NCI-H2171 (cell line): Measurements from ENCODE around the gene SUDS3.
"Not testable (repeated sequence)": the region's sequence is repeated elsewhere in the genome, so short reads cannot be mapped to it uniquely, and the experiment has no call there.

Source experiments
- DNase-seq: peaks from one replicate; lab custom pipeline; 2025; lab: John Stamatoyannopoulos, UW

The SUDS3 gene

GRCh38 chr12:118397708-118398440 is 21.5 kb downstream of the SUDS3 start:
- no peak for DNase-seq

GRCh38 chr12:118398524-118398923 is 22.2 kb downstream of the SUDS3 start:
- DNase-seq, result no peak

GRCh38 chr12:118398940-118399339 is 22.6 kb downstream of the SUDS3 start:
- no peak for DNase-seq

- DNase-seq, result no peak
Measured at GRCh38 chr12:118402251-118402650, 25.9 kb downstream of the SUDS3 start.

GRCh38 chr12:118404876-118405521 is 28.6 kb downstream of the SUDS3 start:
- peak; percentile 31 for DNase-seq

- not testable (repeated sequence) for DNase-seq
Measured at GRCh38 chr12:118408241-118408640, 31.9 kb downstream of the SUDS3 start.

- no peak for DNase-seq
Measured at GRCh38 chr12:118409834-118410233, 33.5 kb downstream of the SUDS3 start.

- DNase-seq, result no peak
Measured at GRCh38 chr12:118417942-118418341, 41.6 kb downstream of the SUDS3 start.

GRCh38 chr12:118418385-118419057 is 42.2 kb downstream of the SUDS3 start:
- no peak for DNase-seq

GRCh38 chr12:118420673-118421072 is 44.3 kb downstream of the SUDS3 start:
- no peak for DNase-seq

- no peak for DNase-seq
Measured at GRCh38 chr12:118424884-118425283, 48.5 kb downstream of the SUDS3 start.

GRCh38 chr12:118425364-118425763 is 49.0 kb downstream of the SUDS3 start:
- no peak for DNase-seq

- no peak for DNase-seq
Measured at GRCh38 chr12:118427819-118428218, 51.5 kb downstream of the SUDS3 start.

GRCh38 chr12:118428643-118429042 is 52.3 kb downstream of the SUDS3 start:
- no peak for DNase-seq

GRCh38 chr12:118429688-118430383 is 53.5 kb downstream of the SUDS3 start:
- DNase-seq, result no peak

- no peak for DNase-seq
Measured at GRCh38 chr12:118430516-118430915, 54.2 kb downstream of the SUDS3 start.

GRCh38 chr12:118432812-118433545 is 56.6 kb downstream of the SUDS3 start:
- DNase-seq, result no peak

- DNase-seq, result no peak
Measured at GRCh38 chr12:118436002-118436730, 59.8 kb downstream of the SUDS3 start.

GRCh38 chr12:118436986-118437385 is 60.6 kb downstream of the SUDS3 start:
- DNase-seq, result no peak

GRCh38 chr12:118439068-118439467 is 62.7 kb downstream of the SUDS3 start:
- DNase-seq, result no peak

- DNase-seq, result no peak
Measured at GRCh38 chr12:118446247-118446646, 69.9 kb downstream of the SUDS3 start.
